HepG2 (cell line): Measurements from ENCODE around the gene C9orf40. TPM values are rescaled to one million over a fixed set of nuclear protein-coding genes. Genes with fewer than 3 reads are reported as not detected.

Experiments used
- CBFB ChIP-seq: sonication (generic); formaldehyde crosslinking; IDR thresholded peaks from 2 replicates; pipeline ENCODE4 v1.4.0; 2020; ENCODE audit warnings: missing genetic modification reagents
- DNMT1 ChIP-seq: sonication (generic); formaldehyde crosslinking; IDR thresholded peaks from 2 replicates; pipeline ENCODE4 v1.5.1; 2020; ENCODE audit warnings: mild to moderate bottlenecking, missing genetic modification reagents
- FOSL2 ChIP-seq: sonication (generic); formaldehyde crosslinking; IDR thresholded peaks from 2 replicates; pipeline ENCODE4 v1.4.0; 2020; ENCODE audit warnings: missing genetic modification reagents
- MAF1 ChIP-seq: sonication (generic); formaldehyde crosslinking; IDR thresholded peaks from 2 replicates; pipeline ENCODE4 v1.5.0; 2020; ENCODE audit warnings: missing genetic modification reagents, borderline replicate concordance
- NCOR1 ChIP-seq: fragments of 200-600 bp; sonication (generic); IDR thresholded peaks from 2 replicates; pipeline ENCODE4 v1.7.0; 2017; ENCODE audit warnings: antibody characterized with exemption, low read length, borderline replicate concordance
- PRPF4 ChIP-seq: fragments of 200-400 bp; formaldehyde crosslinking; IDR thresholded peaks from 2 replicates; pipeline ENCODE4 v1.6.1; 2016; ENCODE audit warnings: low read length, low read depth; ENCODE audit not compliant: poor library complexity, severe bottlenecking
- REST ChIP-seq, 2 experiments: IDR thresholded peaks; 2 replicates each; pipeline ENCODE4 v1.6.1; 2011 to 2012; ENCODE audit warnings: low read length in 2 of 2, borderline replicate concordance in 1 of 2, low read depth in 1 of 2, mild to moderate bottlenecking in 1 of 2, moderate library complexity in 1 of 2
- SMC3 ChIP-seq: IDR thresholded peaks from 2 replicates; pipeline ENCODE4 v1.6.1; 2011; ENCODE audit warnings: low read length, improper control_type of control experiment
- SSRP1 ChIP-seq: IDR thresholded peaks from 2 replicates; pipeline ENCODE4 v1.6.1; 2016; ENCODE audit warnings: control low read depth
- TCF7L2 ChIP-seq: IDR thresholded peaks from 2 replicates; pipeline ENCODE4 v1.6.1; 2011; ENCODE audit warnings: mild to moderate bottlenecking, low read depth, low read length, moderate library complexity
- ZBTB46 ChIP-seq: sonication (generic); formaldehyde crosslinking; IDR thresholded peaks from 2 replicates; pipeline ENCODE4 v1.4.0; 2020; ENCODE audit warnings: mild to moderate bottlenecking, missing genetic modification reagents, borderline replicate concordance
- ZNF207 ChIP-seq: fragments of 450-650 bp; IDR thresholded peaks from 2 replicates; pipeline ENCODE4 v1.6.1; 2016; ENCODE audit warnings: antibody characterized with exemption, borderline replicate concordance
- ZNF292 ChIP-seq: sonication (generic); formaldehyde crosslinking; IDR thresholded peaks from 2 replicates; pipeline ENCODE4 v1.8.1; 2022; ENCODE audit warnings: mild to moderate bottlenecking, low read depth, missing genetic modification reagents, borderline replicate concordance
- ZNF451 ChIP-seq: sonication (generic); formaldehyde crosslinking; IDR thresholded peaks from 2 replicates; pipeline ENCODE4 v1.5.0; 2020; ENCODE audit warnings: mild to moderate bottlenecking, missing genetic modification reagents
- ZNF761 ChIP-seq: sonication (generic); formaldehyde crosslinking; conservative IDR thresholded peaks from 2 replicates; pipeline ENCODE4 v1.4.0; 2020; ENCODE audit warnings: mild to moderate bottlenecking, missing genetic modification reagents
- ZNF770 ChIP-seq: sonication (generic); formaldehyde crosslinking; IDR thresholded peaks from 2 replicates; pipeline ENCODE4 v1.5.0; 2020; ENCODE audit warnings: mild to moderate bottlenecking, missing genetic modification reagents
- ZNF777 ChIP-seq: sonication (generic); formaldehyde crosslinking; IDR thresholded peaks from 2 replicates; pipeline ENCODE4 v1.4.0; 2020; ENCODE audit warnings: missing genetic modification reagents
- ZUFSP ChIP-seq: sonication (generic); formaldehyde crosslinking; IDR thresholded peaks from 2 replicates; pipeline ENCODE4 v1.9.0; 2021; ENCODE audit warnings: missing genetic modification reagents, mild to moderate bottlenecking, borderline replicate concordance
- polyA plus RNA-seq, 8 experiments: library from polyadenylated mRNA; depleted of rRNA in 3 of 8; stranded (reverse) in 7 of 8; unstranded in 1 of 8; fragments of >200 nt; fragmentation: Illumina TruSeq in 4 of 8; extraction: Trizol in 4 of 8; gene quantifications; 2 replicates each; pipeline versions ENCODE4 v1.2.1 to v1.2.3, GENCODE V29; 2011 to 2016; ENCODE audit warnings: low read depth in 4 of 8, missing spikeins in 1 of 8, mixed read lengths in 1 of 8; ENCODE audit not compliant: insufficient read depth in 1 of 8
- total RNA-seq, 5 experiments: library from RNA; depleted of rRNA; stranded (reverse); fragments of >200 nt; fragmentation: Illumina TruSeq; extraction: Trizol; gene quantifications; 2 replicates each; pipeline ENCODE4 v1.2.3, GENCODE V29; 2016; ENCODE audit warnings: low read depth in 1 of 5

The C9orf40 gene
- total and polyA plus RNA-seq, 2 of the 13 experiments (the other 11 are each of a cell fraction or from before 2014, with no cell fraction given): 3.0 to 13.5 TPM

- TF ChIP-seq ZNF761 (CRISPR knock-in tag) (peak; percentile 88; the same call in 1 of the 2 replicates), ZNF777 (CRISPR knock-in tag) (peak; percentile 78), ZNF292 (CRISPR knock-in tag) (peak; percentile 77), ZNF451 (CRISPR knock-in tag) (peak; percentile 76), FOSL2 (CRISPR knock-in tag) (no peak), REST (IDR thresholded peaks at IDR 0.05; ENCODE audit: borderline replicate concordance in 1 of 2, low read depth in 1 of 2, low read length in 2 of 2) (no peak), ZNF207 (no peak), NCOR1 (no peak), ZNF770 (CRISPR knock-in tag) (peak; percentile 9; the same call in 1 of the 2 replicates), MAF1 (no peak; the same call in 1 of the 2 replicates), TCF7L2 (no peak), CBFB (no peak), ZUFSP (CRISPR knock-in tag) (no peak), SMC3 (no peak; the same call in 1 of the 2 replicates), SSRP1 (CRISPR knock-in tag) (no peak), DNMT1 (CRISPR knock-in tag) (peak; percentile 74), PRPF4 (no peak), ZBTB46 (no peak)
Observed at GRCh38 chr9:74952201-74953151, at the start of gene C9orf40 (continued).
